Ovary (tissue), 9 donors: ENCODE data around the gene DEGS2. TPM values are rescaled to one million over a fixed set of nuclear protein-coding genes. Genes with fewer than 3 reads are reported as not detected.
A peak's percentile ranks its signal among the peaks of the same experiment; 100 is the strongest.

Source experiments
- DNase-seq, 5 donors: peaks; one replicate each; pipeline ENCODE4 v3.0.0-alpha.2; 2019 to 2020
- H3K27ac ChIP-seq, 2 donors: fragments of 200-600 bp; one replicate each; pipeline versions ENCODE4 v1.5.1 to v1.8.0; 2019 to 2022
- H3K27me3 ChIP-seq: fragments of 200-600 bp; one replicate; pipeline ENCODE4 v1.8.0; 2022
- H3K36me3 ChIP-seq: fragments of 200-600 bp; sonication (generic); one replicate; pipeline ENCODE4 v1.5.1; 2019
- H3K4me1 ChIP-seq: one replicate; pipeline ENCODE4 v1.8.1; 2013; ENCODE audit warnings: mild to moderate bottlenecking, moderate library complexity; ENCODE audit not compliant: insufficient read depth
- H3K4me3 ChIP-seq: fragments of 200-600 bp; sonication (generic); one replicate; pipeline ENCODE4 v1.5.1; 2017
- H3K9me3 ChIP-seq, 2 donors: fragments of 200-600 bp in 1 of 2; sonication (generic) in 1 of 2; one replicate each; pipeline versions ENCODE4 v1.5.1 to v1.8.1; 2013 to 2019; ENCODE audit warnings: mild to moderate bottlenecking in 1 of 2, moderate library complexity in 1 of 2
- CTCF ChIP-seq, 3 donors: fragments of 450-650 bp in 2 of 3; fragments of 200-600 bp in 1 of 3; IDR thresholded peaks; one replicate each; pipeline versions ENCODE4 v1.5.1 to v1.8.0; 2016 to 2022; ENCODE audit warnings: antibody characterized with exemption in 3 of 3, mild to moderate bottlenecking in 1 of 3
- EP300 ChIP-seq: sonication (generic); formaldehyde crosslinking; IDR thresholded peaks from one replicate; pipeline ENCODE4 v1.6.1; 2017; ENCODE audit warnings: antibody characterized with exemption
- POLR2A ChIP-seq: fragments of 450-650 bp; IDR thresholded peaks from one replicate; pipeline ENCODE4 v1.6.1; 2017; ENCODE audit warnings: antibody characterized with exemption, mild to moderate bottlenecking, moderate library complexity
- WGBS, 3 donors: extraction: QIAGEN DNeasy Blood & Tissue Kit in 1 of 3; methylation state at CpG; one replicate each; pipeline versions ENCODE4 v1.1.5 to v1.1.7; 2013 to 2017; 5-methylcytosine and 5-hydroxymethylcytosine counted together
- intact Hi-C, 4 donors: fragments of 100-400 bp; cut with DNase I; formaldehyde crosslinking; loops; one replicate each; pipeline versions ENCODE4 v1.11.0 to v1.15.1; 2022 to 2023
- polyA plus RNA-seq, 2 donors: library from polyadenylated mRNA; stranded (reverse); fragments of 200-250 nt in 1 of 2; fragments of 350-450 nt in 1 of 2; fragmentation: Illumina TruSeq in 1 of 2; extraction: RNeasy Lipid Tissue Mini Kit (QIAGEN cat#74804) in 1 of 2; gene quantifications; one replicate each; pipeline ENCODE4 v1.2.3, GENCODE V29; 2013 to 2014
- total RNA-seq, 7 donors: library from RNA; depleted of rRNA in 2 of 7; stranded (reverse); fragments of >200 nt in 2 of 7; fragmentation: NEBNext Ultra II Directional in 3 of 7; extraction: Animal tissue kit (Norgen Biotek cat#: 25700) in 3 of 7; gene quantifications; one replicate each; pipeline versions ENCODE4 v1.1.0 to v1.2.4, GENCODE V29; 2016 to 2023
- donor health status: DM: no; HTN: no; CAD: no; lungs with moderate emphysema.
- donor health status: DM: no; HTN: no; CAD: no.
- donor health status: Bipolar disorder and iron deficiency.
- donor health status: DM: yes; HTN: yes; CAD: no.
- donor health status: DM: no; HTN: no; CAD: no.
- donor health status: DM: yes; HTN: yes; CAD: no.

Gene DEGS2
- total and polyA plus RNA-seq, 9 donors = 0.45 to 7.9 (median 2.3) TPM; not detected in 1

GRCh38 chr14:100170880-100171279, 11.4 kb upstream of the DEGS2 start:
- no peaks in the 10 kb centered on the region for H3K36me3 ChIP-seq
- WGBS, 3 donors = 91 to 98% (median 96%) methylated on average over 2 of the region's 2 CpGs
- intact Hi-C loops = no loop called here
- H3K4me3 ChIP-seq = no peak overlapping the region
- peaks cover 6% of the 10 kb centered on the region for H3K4me1 ChIP-seq
- H3K27me3 ChIP-seq = no peaks in the 10 kb centered on the region
- TF ChIP-seq POLR2A (no peak), EP300 (no peak), CTCF (IDR thresholded peaks at IDR 0.05) (no peak)
- H3K27ac ChIP-seq = no peak overlapping the region
- no peak for DNase-seq
- H3K9me3 ChIP-seq = no peaks in the 10 kb centered on the region

DNA sequence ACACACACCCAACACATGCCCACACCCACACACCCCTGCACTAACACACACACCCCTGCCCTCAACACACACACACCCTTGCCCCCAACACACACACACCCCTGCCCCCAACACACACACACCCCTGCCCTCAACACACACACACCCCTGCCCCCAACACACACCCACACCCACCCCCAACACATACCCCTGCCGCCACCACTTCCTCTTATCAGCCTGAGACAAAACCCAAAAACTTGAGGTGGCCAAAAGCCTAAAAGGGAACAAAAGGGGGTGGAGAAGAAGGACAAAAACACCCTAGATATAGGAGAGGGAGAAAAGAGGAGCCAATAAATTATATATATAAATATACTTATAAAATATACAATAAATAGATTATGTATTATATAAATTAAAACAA, 9.1 kb upstream of the DEGS2 start:
- no peaks in the 10 kb centered on the region for H3K9me3 ChIP-seq
- H3K4me3 ChIP-seq = no peak overlapping the region
- H3K27ac ChIP-seq = no peak overlapping the region
- no peaks in the 10 kb centered on the region for H3K36me3 ChIP-seq
- intact Hi-C loops = no loop called here
- peaks cover 6% of the 10 kb centered on the region for H3K4me1 ChIP-seq
- TF ChIP-seq EP300 = no peak
- TF ChIP-seq CTCF (IDR thresholded peaks at IDR 0.05) = no peak
- TF ChIP-seq POLR2A = no peak
- H3K27me3 ChIP-seq = no peaks in the 10 kb centered on the region
- DNase-seq = no peak
- 85 to 95% (median 94%) methylated on average over 1 of the region's 1 CpG for WGBS, 3 donors

DNA sequence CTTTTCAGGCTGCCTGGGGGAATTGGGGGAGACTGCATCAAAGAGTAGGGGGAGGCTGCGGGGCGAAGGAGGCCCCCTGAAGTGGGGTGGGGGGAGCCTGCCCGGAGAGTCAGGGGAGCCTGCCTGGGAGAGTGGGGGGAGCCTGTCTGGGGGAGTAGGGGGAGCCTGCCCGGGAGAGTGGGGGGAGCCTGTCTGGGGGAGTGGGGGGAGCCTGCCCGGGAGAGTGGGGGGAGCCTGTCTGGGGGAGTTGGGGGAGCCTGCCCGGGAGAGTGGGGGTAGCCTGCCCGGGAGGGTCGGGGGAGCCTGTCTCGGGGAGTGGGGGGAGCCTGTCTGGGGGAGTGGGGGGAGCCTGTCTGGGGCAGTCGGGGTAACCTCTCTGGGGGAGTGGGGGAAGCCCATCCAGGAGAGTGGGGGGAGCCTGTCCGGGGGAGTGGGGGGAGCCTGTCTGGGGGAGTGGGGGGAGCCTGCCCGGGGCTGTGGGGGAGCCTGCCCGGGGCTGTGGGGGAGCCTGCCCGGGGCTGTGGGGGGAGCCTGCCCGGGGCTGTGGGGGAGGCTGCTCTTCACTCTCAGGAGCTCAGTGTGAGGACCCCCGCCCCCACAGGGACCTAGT, 6.5 kb upstream of the DEGS2 start:
- H3K27me3 ChIP-seq = no peaks in the 10 kb centered on the region
- no peak for TF ChIP-seq POLR2A
- no peak for TF ChIP-seq EP300
- TF ChIP-seq CTCF (IDR thresholded peaks at IDR 0.05) = no peak

GRCh38 chr14:100165376-100165775, 5.9 kb upstream of the DEGS2 start:
- peak in 1 of 5 donors; percentile 41 for DNase-seq
- intact Hi-C loops = no loop called here
- H3K9me3 ChIP-seq = no peaks in the 10 kb centered on the region
- H3K27ac ChIP-seq = no peak overlapping the region
- no peak overlapping the region for H3K4me3 ChIP-seq
- H3K27me3 ChIP-seq = no peaks in the 10 kb centered on the region
- H3K36me3 ChIP-seq = no peaks in the 10 kb centered on the region
- 53 to 59% (median 56%) methylated on average over 10 to 27 of the region's 27 CpGs for WGBS, 3 donors
- peaks cover 6% of the 10 kb centered on the region for H3K4me1 ChIP-seq
- no peak for TF ChIP-seq CTCF (IDR thresholded peaks at IDR 0.05)
- TF ChIP-seq EP300 = no peak

More for the DNA sequence above, 6.5 kb upstream of the DEGS2 start:
- peaks cover 6% of the 10 kb centered on the region for H3K4me1 ChIP-seq
- intact Hi-C loops = no loop called here
- peak overlapping the region; percentile 24 for H3K4me3 ChIP-seq
- H3K36me3 ChIP-seq = no peaks in the 10 kb centered on the region
- no peak overlapping the region for H3K27ac ChIP-seq
- WGBS, 3 donors = 0 to 11% (median 0%) methylated on average over 3 to 16 of the region's 16 CpGs
- no peak for DNase-seq
- no peaks in the 10 kb centered on the region for H3K9me3 ChIP-seq
